ENCODE data around the gene ATP6AP1.
A peak's percentile ranks its signal among the peaks of the same experiment; 100 is the strongest.

ATP6AP1 gene

GRCh38 chrX:154472685-154473632 lies 44.5 kb downstream of the ATP6AP1 start:
- DNase-seq, result no peak

GRCh38 chrX:154473683-154474082 lies 45.2 kb downstream of the ATP6AP1 start:
- DNase-seq, result no peak

GRCh38 chrX:154476821-154477220 lies 48.3 kb downstream of the ATP6AP1 start:
- DNase-seq, result no peak

GRCh38 chrX:154477891-154478477 lies 49.5 kb downstream of the ATP6AP1 start:
- DNase-seq, result no peak

GRCh38 chrX:154478728-154479622 lies 50.5 kb downstream of the ATP6AP1 start, which contains the start of gene LAGE3:
TSS of gene LAGE3 (minus strand) at chrX:154479281. CDS start at chrX:154478915, 366 bp downstream.
- DNase-seq, result peak; percentile 94

GRCh38 chrX:154481195-154481594 lies 52.7 kb downstream of the ATP6AP1 start:
- no peak for DNase-seq

GRCh38 chrX:154481911-154482601 lies 53.6 kb downstream of the ATP6AP1 start:
- no peak for DNase-seq

- DNase-seq, result no peak
Measured at GRCh38 chrX:154482786-154483185, 54.3 kb downstream of the ATP6AP1 start.

- no peak for DNase-seq
Measured at GRCh38 chrX:154483325-154483724, 54.8 kb downstream of the ATP6AP1 start.

GRCh38 chrX:154484255-154485149 lies 56.0 kb downstream of the ATP6AP1 start:
- no peak for DNase-seq

- DNase-seq, result no peak
Measured at GRCh38 chrX:154485150-154486051, 56.9 kb downstream of the ATP6AP1 start.

- peak; percentile 27 for DNase-seq
Measured at GRCh38 chrX:154486052-154486395, 57.5 kb downstream of the ATP6AP1 start.
